Endothelial cell of umbilical vein (primary cell): ENCODE data around the gene UBE2E3. TPM values are rescaled to one million over a fixed set of nuclear protein-coding genes. Genes with fewer than 3 reads are reported as not detected.

ENCODE experiments used
- BruUV-seq: library from RNA; stranded (reverse); fragments of 400-500 nt; replicated peaks from 2 replicates; lab custom pipeline; 2021; lab: Mats Ljungman, UMichigan
- CTCF ChIA-PET: fragments of 300-600, 350-600 bp; sonication (Branson Sonifier 250); formaldehyde crosslinking; loops from one replicate; lab custom pipeline; 2021; ENCODE audit warnings: antibody characterized with exemption, inconsistent platforms; lab: Charles Lee
- POLR2A ChIA-PET: fragments of 300-600, 350-600 bp; sonication (Branson Sonifier 250); formaldehyde crosslinking; loops from one replicate; lab custom pipeline; 2021; ENCODE audit warnings: antibody characterized with exemption, inconsistent platforms; lab: Charles Lee
- DNase-seq: peaks from one replicate; pipeline ENCODE4 v3.0.0-alpha.2; 2011; ENCODE audit warnings: low read depth, low spot score
- FAIRE-seq: peaks from 2 replicates; lab custom pipeline; 2011; peaks lifted over from hg19 to GRCh38; lab: Jason Lieb, UNC
- H2AFZ ChIP-seq: 2 replicates; pipeline ENCODE4 v1.6.0; 2012; ENCODE audit warnings: low read depth, low read length, control low read depth, inconsistent platforms
- H3K27ac ChIP-seq: 2 replicates; pipeline ENCODE4 v1.5.1; 2011; ENCODE audit warnings: low read depth, mild to moderate bottlenecking, control low read depth, low read length, moderate library complexity; ENCODE audit not compliant: insufficient read depth
- H3K27me3 ChIP-seq, 2 experiments: 2 replicates each; pipeline versions ENCODE4 v1.6.0 to v1.6.1; 2011; ENCODE audit warnings: low read length in 2 of 2, mixed read lengths in 1 of 2; ENCODE audit not compliant: control insufficient read depth in 2 of 2, insufficient read depth in 2 of 2
- H3K36me3 ChIP-seq, 2 experiments: 2 replicates in 1 of 2; 3 replicates in 1 of 2; pipeline ENCODE4 v1.5.1; 2011; ENCODE audit warnings: low read length in 2 of 2, mild to moderate bottlenecking in 1 of 2, moderate library complexity in 1 of 2; ENCODE audit not compliant: control insufficient read depth in 2 of 2, insufficient read depth in 2 of 2; ENCODE audit errors: extremely low read depth in 1 of 2
- H3K4me1 ChIP-seq: 3 replicates; pipeline ENCODE4 v1.5.1; 2011; ENCODE audit warnings: mild to moderate bottlenecking, low read length; ENCODE audit not compliant: control insufficient read depth, insufficient read depth; ENCODE audit errors: extremely low read depth
- H3K4me2 ChIP-seq: 2 replicates; pipeline ENCODE4 v1.6.1; 2011; ENCODE audit warnings: low read length, control low read depth, mixed read lengths; ENCODE audit not compliant: insufficient read depth
- H3K4me3 ChIP-seq, 3 experiments: fragments of 200-600 bp in 1 of 3; sonication (generic), shearing (Covaris generic) in 1 of 3; replicated peaks in 1 of 3; 2 replicates each; pipeline ENCODE4 v1.5.1; 2011 to 2016; ENCODE audit warnings: control low read depth in 3 of 3, low read length in 3 of 3, mild to moderate bottlenecking in 2 of 3, inconsistent platforms in 1 of 3, low read depth in 1 of 3, moderate library complexity in 1 of 3; ENCODE audit not compliant: insufficient read depth in 1 of 3
- H3K79me2 ChIP-seq: 2 replicates; pipeline ENCODE4 v1.6.0; 2012; ENCODE audit warnings: low read length, inconsistent platforms; ENCODE audit not compliant: control insufficient read depth, insufficient read depth
- H3K9ac ChIP-seq: replicated peaks from 2 replicates; pipeline ENCODE3; 2011; ENCODE audit warnings: low read length, control low read depth; ENCODE audit not compliant: insufficient read depth; ENCODE audit errors: extremely low read depth
- H3K9me1 ChIP-seq: replicated peaks from 3 replicates; pipeline ENCODE4 v1.6.0; 2011; ENCODE audit warnings: mild to moderate bottlenecking, low read length; ENCODE audit not compliant: control insufficient read depth, insufficient read depth; ENCODE audit errors: extremely low read depth
- H3K9me3 ChIP-seq: replicated peaks from 2 replicates; pipeline ENCODE4 v1.5.1; 2012; ENCODE audit warnings: low read length, inconsistent platforms; ENCODE audit not compliant: control insufficient read depth, insufficient read depth
- H4K20me1 ChIP-seq: replicated peaks from 2 replicates; pipeline ENCODE3; 2011; ENCODE audit warnings: mild to moderate bottlenecking, low read length; ENCODE audit not compliant: control insufficient read depth, insufficient read depth; ENCODE audit errors: extremely low read depth
- GATA2 ChIP-seq: IDR thresholded peaks from 2 replicates; pipeline ENCODE4 v1.7.0; 2011; ENCODE audit warnings: low read depth, mild to moderate bottlenecking, moderate library complexity, mixed read lengths, low read length; ENCODE audit not compliant: insufficient read length, insufficient read depth
- dilution Hi-C: fragments of 300-500 bp; cut with MboI; formaldehyde crosslinking; loops from one replicate; pipeline ENCODE4 v1.15.0; 2019; ENCODE audit warnings: low sequenced_read_pairs; ENCODE audit not compliant: extremely low pct_ligation_motif_present
- intact Hi-C: fragments of 100-400 bp; cut with micrococcal nuclease; formaldehyde crosslinking; loops from one replicate; pipeline ENCODE4 v1.10.0; 2022
- polyA plus RNA-seq, 4 experiments: library from polyadenylated mRNA; depleted of rRNA in 3 of 4; stranded (reverse) in 3 of 4; unstranded in 1 of 4; fragments of >200 nt; gene quantifications; 2 replicates each; pipeline versions ENCODE4 v1.2.1 to v1.2.3, GENCODE V29; 2011 to 2012; ENCODE audit warnings: missing spikeins in 1 of 4
- total RNA-seq: library from RNA; stranded (reverse); gene quantifications from 2 replicates; pipeline ENCODE4 v1.2.3, GENCODE V29; 2021
- TF ChIP-seq, protein P1 (sequence below), 2 donors: IDR thresholded peaks; 1 replicate in 1 of 2; 2 replicates in 1 of 2; pipeline ENCODE4 v1.5.1; 2011; ENCODE audit warnings: low read length in 2 of 2, mild to moderate bottlenecking in 2 of 2, moderate library complexity in 2 of 2, control low read depth in 1 of 2, inconsistent platforms in 1 of 2, low read depth in 1 of 2; ENCODE audit not compliant: insufficient read depth in 1 of 2; ENCODE audit errors: extremely low read depth in 1 of 2

UBE2E3 gene
- total and polyA plus RNA-seq, 2 donors (not counting 3 experiments of a cell fraction or from before 2014, with no cell fraction given), result 81.5 to 107 TPM

DNA sequence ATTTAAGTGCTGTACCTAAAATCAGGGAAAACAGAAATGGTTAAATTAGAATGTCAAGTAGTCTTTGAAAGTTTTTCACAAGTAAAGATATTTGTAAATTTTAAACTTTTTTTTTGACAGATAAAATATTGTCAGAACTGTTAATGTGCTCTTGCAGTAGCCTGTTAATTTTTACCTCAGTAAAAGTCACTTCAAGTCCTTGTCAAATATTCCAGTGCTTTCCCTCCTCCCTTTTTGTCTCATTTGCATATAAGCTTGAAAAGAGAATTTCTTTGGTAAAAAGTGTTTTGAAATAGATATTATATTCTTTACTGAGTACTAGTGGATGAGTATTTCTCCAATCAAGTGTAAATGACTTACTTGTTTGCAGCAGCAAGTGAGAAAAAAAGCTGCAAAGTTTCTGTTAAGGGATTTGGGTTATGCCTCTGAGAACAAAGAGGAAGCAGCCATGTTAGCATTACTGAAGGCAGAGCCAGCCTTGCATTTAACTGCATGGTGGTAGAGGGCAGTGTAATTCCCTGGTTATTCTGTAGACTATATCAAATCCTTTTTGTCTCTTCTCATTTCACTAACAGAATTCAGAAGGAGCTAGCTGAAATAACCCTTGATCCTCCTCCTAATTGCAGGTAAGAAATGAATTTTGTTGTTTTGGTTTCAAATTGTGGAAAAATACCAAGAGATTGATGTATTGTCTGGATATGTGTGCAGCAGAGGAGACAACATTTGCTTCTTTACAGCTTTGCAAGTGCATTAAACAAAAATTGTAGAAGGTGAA lies 3.2 kb downstream of the UBE2E3 start:
- H3K27ac ChIP-seq, result peak overlapping the region; percentile 60
- H3K36me3 ChIP-seq, result peaks cover 0 to 4% of the 10 kb centered on the region in 2 experiments
- peaks cover 6% of the 10 kb centered on the region for H4K20me1 ChIP-seq
- peaks cover 66% of the 10 kb centered on the region for H3K79me2 ChIP-seq
- peak; percentile 79 for DNase-seq
- peak overlapping the region; percentile 85 for H3K4me2 ChIP-seq
- dilution Hi-C loops (no loop called here), intact Hi-C loops (loop anchor here (2.0 to 10.0 kb wide), 4 partner anchors 74 to 911 kb away; partner anchors contain the start of gene ITPRID2)
- TF ChIP-seq, protein P1, sequence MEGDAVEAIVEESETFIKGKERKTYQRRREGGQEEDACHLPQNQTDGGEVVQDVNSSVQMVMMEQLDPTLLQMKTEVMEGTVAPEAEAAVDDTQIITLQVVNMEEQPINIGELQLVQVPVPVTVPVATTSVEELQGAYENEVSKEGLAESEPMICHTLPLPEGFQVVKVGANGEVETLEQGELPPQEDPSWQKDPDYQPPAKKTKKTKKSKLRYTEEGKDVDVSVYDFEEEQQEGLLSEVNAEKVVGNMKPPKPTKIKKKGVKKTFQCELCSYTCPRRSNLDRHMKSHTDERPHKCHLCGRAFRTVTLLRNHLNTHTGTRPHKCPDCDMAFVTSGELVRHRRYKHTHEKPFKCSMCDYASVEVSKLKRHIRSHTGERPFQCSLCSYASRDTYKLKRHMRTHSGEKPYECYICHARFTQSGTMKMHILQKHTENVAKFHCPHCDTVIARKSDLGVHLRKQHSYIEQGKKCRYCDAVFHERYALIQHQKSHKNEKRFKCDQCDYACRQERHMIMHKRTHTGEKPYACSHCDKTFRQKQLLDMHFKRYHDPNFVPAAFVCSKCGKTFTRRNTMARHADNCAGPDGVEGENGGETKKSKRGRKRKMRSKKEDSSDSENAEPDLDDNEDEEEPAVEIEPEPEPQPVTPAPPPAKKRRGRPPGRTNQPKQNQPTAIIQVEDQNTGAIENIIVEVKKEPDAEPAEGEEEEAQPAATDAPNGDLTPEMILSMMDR (IDR thresholded peaks at IDR 0.05; ENCODE audit: extremely low read depth in 1 of 2, insufficient read depth in 1 of 2, low read depth in 1 of 2, low read length in 2 of 2), result peak in 1 of 2 donors; percentile 27
- TF ChIP-seq GATA2, result no peak
- FAIRE-seq, result peak; percentile 43
- peak overlapping the region in 1 of 3 experiments; percentile 98 for H3K4me3 ChIP-seq
- H3K9ac ChIP-seq, result peak overlapping the region; percentile 69
- H3K4me1 ChIP-seq, result peaks cover 39% of the 10 kb centered on the region
- no peaks in the 10 kb centered on the region for H3K27me3 ChIP-seq
- peak overlapping the region; percentile 27 for H2AFZ ChIP-seq
- H3K9me3 ChIP-seq, result no peaks in the 10 kb centered on the region
- peaks cover 3% of the 10 kb centered on the region for H3K9me1 ChIP-seq
- CTCF ChIA-PET, result interaction anchor here (0.9 to 1.5 kb wide), 10 partner anchors 17 to 732 kb away, joined by 3 to 10 read pairs (median 4); no protein-coding TSS in a partner anchor
- BruUV-seq, result no TSS peak
- POLR2A ChIA-PET, result no interaction called here
